ENCODE data around the gene FAM199X. TPM values are rescaled to one million over a fixed set of nuclear protein-coding genes. Genes with fewer than 3 reads are reported as not detected.

Gene FAM199X
- total and polyA plus RNA-seq, 2 of the 8 experiments (the other 6 are each of a cell fraction or from before 2014, with no cell fraction given) = 3.1 to 14.9 TPM

- peak; percentile 41; the same call in 1 of the 2 replicates for TF ChIP-seq PHF8 (conservative IDR thresholded peaks at IDR 0.05; ENCODE audit: low read depth, low read length)
- TF ChIP-seq FOSL1 (IDR thresholded peaks at IDR 0.05; ENCODE audit: insufficient read depth, low read depth, low read length) = no peak
- TF ChIP-seq RAD21 (IDR thresholded peaks at IDR 0.05 in 1 of 2, conservative IDR thresholded peaks at IDR 0.05 in 1 of 2; ENCODE audit: low read depth in 2 of 2, low read length in 2 of 2) = no peak
- peak; percentile 96 for TF ChIP-seq CREB1 (IDR thresholded peaks at IDR 0.05)
- peak in 1 of 2 experiments; percentile 50; a peak in 2 of 4 replicates for TF ChIP-seq SIN3A (conservative IDR thresholded peaks at IDR 0.05 in 1 of 2, IDR thresholded peaks at IDR 0.05 in 1 of 2; ENCODE audit: low read depth in 1 of 2, low read length in 2 of 2)
- TF ChIP-seq SIRT6 (IDR thresholded peaks at IDR 0.05; ENCODE audit: low read length) = no peak
Observed at GRCh38 chrX:104156630-104157529, 9.4 kb upstream of the FAM199X start, which contains the start of gene SLC25A53 (continued).

Data from H1 (cell line).